Fibroblast of the aortic adventitia (primary cell): Measurements from ENCODE around the gene COPRS. TPM values are rescaled to one million over a fixed set of nuclear protein-coding genes. Genes with fewer than 3 reads are reported as not detected.

Source experiments
- DNase-seq: peaks from one replicate; pipeline ENCODE4 v3.0.0-alpha.2; 2010; ENCODE audit warnings: low read depth
- H3K4me3 ChIP-seq: 2 replicates; pipeline ENCODE4 v1.5.1; 2011; ENCODE audit warnings: low read depth, mild to moderate bottlenecking, control low read depth, low read length, moderate library complexity
- total RNA-seq: library from RNA; depleted of rRNA; stranded (reverse); fragments of >200 nt; gene quantifications from 2 replicates; pipeline ENCODE4 v1.2.3, GENCODE V29; 2012; ENCODE audit warnings: low replicate concordance
- TF ChIP-seq, protein P1 (sequence below): IDR thresholded peaks from 2 replicates; pipeline ENCODE4 v1.5.1; 2011; ENCODE audit warnings: mild to moderate bottlenecking, low read length, control low read depth, inconsistent platforms; ENCODE audit not compliant: insufficient read depth

COPRS gene
- total RNA-seq, 1 donor = 97.1 TPM

DNA sequence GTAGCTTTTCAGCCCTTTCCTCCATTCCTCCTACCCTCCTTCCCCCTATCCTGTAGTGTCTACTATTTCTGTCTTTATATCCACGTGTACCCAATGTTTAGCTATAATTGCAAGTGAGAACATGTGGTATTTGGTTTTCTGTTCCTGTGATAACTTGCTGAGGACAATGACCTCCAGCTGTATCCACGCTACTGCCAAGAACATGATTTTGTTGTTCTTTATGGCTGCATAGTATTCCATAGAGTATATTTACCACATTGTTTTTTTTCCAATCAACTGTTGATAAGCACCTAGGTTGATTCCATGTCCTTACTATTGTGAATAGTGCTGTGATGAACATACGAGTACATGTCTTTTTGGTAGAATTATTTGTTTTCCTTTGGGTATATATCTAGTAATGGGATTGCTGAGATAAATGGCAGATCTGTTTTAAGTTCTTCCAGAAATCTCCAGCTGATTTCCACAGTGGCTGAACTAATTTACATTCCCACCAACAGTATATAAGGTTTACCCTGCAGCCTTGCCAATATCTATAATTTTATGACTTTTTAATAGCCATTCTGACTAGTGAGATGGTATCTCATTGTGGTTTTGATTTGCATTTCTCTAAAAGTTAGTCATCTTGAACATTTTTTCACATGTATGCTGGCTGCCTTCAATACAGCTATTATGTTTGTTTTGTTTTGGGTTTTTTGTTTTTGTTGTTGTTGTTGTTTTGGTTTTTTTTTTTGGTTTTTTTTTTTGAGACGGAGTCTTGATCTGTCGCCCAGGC, 10.9 kb upstream of the COPRS start:
- no peak for DNase-seq

DNA sequence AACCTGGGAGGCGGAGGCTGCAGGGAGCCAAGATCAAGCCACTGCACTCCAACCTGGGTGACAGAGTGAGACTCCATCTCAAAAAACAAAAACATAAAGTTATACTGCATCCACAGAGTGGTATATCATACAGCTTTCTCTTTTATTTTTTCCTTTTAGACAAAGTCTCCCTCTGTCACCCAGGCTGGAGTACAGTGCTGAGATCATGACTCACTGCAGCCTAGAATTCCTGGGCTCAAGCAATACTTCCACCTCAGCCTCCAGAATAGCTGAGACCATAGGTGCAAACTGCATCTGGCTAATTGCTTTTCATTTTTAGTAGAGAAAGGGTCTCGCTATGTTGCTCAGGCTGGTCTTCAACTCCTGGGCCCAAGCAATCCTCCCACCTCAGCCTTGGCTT, 10.0 kb upstream of the COPRS start:
- no peak overlapping the region for H3K4me3 ChIP-seq
- no peak for DNase-seq
- TF ChIP-seq, protein P1, sequence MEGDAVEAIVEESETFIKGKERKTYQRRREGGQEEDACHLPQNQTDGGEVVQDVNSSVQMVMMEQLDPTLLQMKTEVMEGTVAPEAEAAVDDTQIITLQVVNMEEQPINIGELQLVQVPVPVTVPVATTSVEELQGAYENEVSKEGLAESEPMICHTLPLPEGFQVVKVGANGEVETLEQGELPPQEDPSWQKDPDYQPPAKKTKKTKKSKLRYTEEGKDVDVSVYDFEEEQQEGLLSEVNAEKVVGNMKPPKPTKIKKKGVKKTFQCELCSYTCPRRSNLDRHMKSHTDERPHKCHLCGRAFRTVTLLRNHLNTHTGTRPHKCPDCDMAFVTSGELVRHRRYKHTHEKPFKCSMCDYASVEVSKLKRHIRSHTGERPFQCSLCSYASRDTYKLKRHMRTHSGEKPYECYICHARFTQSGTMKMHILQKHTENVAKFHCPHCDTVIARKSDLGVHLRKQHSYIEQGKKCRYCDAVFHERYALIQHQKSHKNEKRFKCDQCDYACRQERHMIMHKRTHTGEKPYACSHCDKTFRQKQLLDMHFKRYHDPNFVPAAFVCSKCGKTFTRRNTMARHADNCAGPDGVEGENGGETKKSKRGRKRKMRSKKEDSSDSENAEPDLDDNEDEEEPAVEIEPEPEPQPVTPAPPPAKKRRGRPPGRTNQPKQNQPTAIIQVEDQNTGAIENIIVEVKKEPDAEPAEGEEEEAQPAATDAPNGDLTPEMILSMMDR = no peak

More for the DNA sequence above, 10.9 kb upstream of the COPRS start:
- TF ChIP-seq, protein P1 = no peak
- H3K4me3 ChIP-seq = no peak overlapping the region

DNA sequence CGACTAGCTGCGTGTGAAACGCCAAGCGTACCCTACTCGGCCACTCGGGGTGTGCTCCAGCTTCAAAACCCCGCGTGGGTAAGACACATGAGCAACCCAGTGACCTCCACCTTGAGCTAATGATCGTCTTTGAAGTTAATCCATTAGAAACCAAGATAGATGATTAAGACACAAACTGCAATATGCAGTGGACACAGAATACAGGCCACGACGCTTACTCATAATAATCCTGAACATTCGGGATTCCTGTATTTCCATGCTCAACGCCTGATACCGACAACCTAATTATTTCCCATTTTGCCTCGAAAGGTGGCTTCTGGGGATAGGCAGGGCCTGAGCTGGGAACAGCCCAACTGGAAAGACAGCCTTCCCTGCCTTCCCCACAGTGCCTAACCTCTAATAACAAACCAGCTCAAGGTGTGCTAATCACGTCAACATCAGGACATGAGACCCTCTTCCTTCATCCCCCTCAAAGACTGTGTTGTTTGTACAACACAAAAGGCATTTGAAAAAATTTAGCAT, 504 bp upstream of the COPRS start:
- no peak for DNase-seq
- H3K4me3 ChIP-seq = peak overlapping the region; percentile 61
- TF ChIP-seq, protein P1 = no peak

DNA sequence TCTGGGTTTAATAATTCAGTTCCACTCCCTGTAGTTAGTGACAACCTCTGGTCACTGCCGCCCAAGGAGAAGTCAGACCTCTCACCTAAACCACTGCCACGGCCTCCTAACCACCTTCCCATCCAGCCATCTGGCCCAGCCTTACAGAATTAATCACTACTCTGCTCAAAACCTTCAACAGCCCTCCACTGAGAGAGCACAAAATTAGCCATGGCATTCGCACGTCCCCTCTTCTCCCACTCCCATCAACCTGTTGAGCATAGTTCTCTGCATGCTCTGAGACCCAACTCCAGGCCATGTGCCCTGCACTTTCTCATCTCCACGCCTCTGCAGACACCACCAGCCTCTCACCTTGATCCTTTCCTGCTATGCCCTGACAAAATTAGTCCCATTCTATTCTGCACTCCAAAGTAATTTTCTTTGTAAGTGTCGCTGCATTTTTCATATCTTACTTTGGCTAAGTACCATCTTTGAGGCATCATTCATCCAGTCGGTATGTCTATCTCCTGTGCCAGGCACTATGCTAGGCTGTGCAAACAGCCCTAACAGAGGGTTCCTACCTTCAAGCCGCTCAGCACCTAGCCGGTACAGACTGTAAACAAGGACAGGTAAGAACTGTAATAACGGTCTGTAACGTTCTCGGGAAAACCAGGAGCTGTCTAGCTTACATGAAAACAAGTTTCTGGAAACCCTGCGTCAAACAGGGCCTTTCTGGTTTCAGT, 963 bp downstream of the COPRS start:
- DNase-seq = peak; percentile 35
- peak overlapping the region; percentile 84 for H3K4me3 ChIP-seq
- TF ChIP-seq, protein P1 = no peak

DNA sequence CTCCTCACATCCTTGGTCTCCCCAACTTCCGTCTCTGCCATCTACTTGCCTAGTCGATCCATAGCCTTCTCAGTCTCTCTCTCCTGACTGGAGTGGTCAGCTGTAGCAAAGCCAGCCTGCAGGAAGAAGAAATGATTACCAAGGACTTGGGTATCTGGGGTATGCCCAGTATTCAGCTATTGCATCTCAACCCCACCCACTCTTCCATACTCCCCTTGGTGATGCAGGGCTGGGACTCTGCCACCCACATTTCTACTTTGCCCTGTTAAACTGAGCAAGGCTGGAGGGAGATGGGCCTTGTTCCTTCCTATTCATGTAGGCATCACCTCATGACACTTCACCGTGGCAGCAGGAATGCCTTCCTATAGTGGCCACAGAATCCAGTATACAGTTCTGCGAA, 2.3 kb downstream of the COPRS start:
- TF ChIP-seq, protein P1 = no peak
- H3K4me3 ChIP-seq = no peak overlapping the region
- DNase-seq = no peak

DNA sequence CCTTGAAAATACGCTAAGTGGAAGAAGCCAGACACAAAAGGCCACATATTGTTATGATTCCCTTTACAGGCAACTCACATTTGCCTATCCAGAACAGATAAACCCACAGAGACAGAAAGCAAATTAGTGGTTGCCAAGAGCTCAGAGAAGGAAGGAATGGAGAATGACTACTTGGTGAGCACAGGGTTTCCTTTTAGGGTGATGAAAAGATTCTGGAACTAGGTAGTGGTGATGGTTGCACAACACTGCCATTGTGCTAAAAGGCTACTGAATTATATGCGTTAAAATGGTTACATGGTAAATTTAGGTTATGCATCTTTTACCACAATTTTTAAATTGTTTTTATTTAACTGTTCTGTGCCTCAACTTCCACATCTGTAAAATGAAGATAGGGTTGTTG, 4.4 kb downstream of the COPRS start:
- TF ChIP-seq, protein P1 = no peak
- H3K4me3 ChIP-seq = no peak overlapping the region
- peak; percentile 37 for DNase-seq
